ELF-1 (cell line): ENCODE measurements around the gene ABCC4.
"Not testable (repeated sequence)": the region's sequence is repeated elsewhere in the genome, so short reads cannot be mapped to it uniquely, and the experiment has no call there.

ENCODE experiments used
- DNase-seq: peaks from one replicate; pipeline ENCODE4 v3.0.0-alpha.2; 2016; ENCODE audit warnings: low read depth, low spot score

The ABCC4 gene

DNA sequence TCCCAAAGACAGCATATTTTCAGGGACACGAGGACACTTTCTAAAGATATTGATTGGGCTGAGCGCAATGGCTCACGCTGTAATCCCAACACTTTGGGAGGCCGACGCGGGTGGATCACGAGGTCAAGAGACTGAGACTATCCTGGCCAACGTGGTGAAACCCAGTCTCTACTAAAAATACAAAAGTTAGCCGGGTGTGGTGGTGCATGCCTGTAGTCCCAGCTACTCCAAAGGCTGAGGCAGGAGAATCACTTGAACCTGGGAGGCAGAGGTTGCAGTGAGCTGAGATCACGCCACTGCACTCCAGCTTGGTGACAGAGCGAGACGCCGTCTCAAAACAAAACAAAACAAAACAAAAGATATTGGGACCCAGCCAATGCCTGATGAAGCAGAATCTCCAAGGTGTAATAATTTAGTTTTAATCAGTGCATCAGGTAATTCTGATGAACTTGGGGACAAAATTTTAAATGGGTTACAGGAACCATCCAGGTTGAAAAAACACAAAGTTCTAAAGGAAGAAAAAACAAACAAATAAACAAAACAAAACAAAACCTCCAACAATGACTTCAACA is 100.8 kb downstream of the ABCC4 start:
- DNase-seq, result not testable (repeated sequence)

DNA sequence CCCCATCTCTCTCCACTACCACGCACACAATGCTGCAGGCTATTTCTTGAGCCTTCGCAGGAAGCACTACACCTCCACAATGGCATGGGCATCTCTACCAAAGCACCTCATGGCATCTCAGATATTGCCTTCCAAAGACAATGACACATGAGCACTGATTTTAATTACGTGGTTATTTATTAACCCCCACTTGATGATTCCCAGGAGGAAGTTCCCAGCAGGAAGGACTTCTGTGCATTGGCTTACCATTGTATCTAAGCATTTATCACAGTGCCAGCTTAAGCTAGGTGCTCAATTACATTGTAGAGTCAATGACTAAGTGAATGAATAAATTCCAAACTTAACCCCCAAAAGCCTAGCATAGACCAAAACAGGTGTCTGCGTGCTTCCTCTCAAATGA is 101.4 kb downstream of the ABCC4 start:
- no peak for DNase-seq

DNA sequence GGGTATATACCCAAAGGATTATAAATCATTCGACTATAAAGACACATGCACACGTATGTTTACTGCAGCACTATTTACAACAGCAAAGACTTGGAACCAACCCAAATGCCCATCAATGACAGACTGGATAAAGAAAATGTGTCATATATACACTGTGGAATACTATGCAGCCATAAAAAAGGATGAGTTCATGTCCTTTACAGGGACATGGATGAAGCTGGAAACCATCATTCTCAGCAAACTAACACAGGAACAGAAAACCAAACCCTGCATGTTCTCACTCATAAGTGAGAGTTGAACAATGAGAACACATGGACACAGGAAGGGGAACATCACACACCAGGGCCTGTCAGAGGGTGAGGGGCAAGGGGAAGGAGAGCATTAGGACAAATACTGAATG is 102.6 kb downstream of the ABCC4 start:
- not testable (repeated sequence) for DNase-seq

DNA sequence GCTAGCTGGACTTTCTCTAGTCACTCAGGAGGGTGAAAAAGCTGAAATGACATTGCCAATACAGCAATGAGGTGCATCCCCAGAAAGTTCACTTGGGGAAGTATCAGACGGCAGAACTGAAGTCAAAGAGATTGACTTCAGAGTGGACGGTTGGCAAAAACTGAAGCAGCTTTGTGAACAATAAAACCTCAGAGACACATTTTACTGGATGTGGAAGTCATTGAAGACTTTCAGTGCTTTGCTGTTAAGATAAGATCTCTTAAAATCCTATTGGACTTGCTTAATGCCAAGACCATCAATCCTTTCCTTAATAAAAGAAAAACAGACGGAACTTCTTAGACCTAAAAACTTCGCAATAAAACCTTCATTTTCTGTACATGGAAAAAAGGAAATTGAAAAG is 103.7 kb downstream of the ABCC4 start:
- DNase-seq, result no peak

DNA sequence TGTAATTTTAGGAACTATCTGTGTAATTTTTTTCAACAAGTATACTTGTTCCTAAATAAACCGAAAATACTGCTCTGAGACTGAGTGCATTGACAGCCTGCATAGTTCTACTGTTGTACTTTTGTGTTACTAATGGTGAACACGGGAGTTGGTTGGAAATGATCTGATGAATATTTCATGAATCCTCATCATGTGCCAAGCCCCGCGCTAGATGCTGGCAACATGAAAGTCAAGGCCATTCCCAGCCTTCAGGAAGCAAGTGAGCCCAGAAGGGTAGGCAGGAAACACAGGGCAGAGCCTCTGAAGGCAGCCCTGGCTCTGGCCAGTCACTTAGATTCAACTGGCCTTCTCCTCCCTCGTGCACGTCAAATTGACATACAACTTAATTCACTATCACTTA is 106.1 kb downstream of the ABCC4 start:
- DNase-seq, result no peak

DNA sequence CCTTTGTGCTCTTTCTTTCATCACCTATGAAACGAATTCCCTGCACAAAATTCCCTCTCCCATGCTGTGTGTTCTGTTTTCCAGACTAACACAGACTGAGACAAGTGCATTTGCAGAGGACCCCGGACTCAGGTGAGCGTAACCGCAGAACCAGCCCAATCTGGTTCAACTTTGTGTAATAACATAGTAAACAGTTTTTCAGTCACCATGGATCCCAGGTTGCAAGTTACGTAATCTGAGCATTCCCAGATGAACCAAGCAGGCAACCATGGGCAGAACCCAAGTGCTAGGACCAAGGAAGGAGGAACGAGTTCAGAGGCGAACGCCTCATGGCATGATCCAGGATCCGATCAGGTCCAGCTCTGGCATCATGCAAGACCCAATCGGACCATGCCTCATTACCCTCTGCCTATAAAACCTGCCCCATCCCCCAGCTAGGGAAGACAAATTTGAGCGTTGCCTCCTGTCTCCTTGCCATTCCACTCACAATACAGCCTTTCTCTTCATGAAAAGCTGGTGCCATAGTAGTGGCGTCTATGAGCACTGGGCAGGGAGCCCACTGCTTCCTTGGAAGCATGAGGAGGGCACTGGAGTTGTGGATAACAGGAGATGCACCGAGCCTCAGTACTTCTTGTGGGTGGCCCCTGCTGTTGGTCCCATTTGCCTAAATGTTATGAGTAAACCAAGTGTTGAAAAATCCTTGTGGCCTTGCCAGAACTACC is 107.6 kb downstream of the ABCC4 start:
- no peak for DNase-seq

DNA sequence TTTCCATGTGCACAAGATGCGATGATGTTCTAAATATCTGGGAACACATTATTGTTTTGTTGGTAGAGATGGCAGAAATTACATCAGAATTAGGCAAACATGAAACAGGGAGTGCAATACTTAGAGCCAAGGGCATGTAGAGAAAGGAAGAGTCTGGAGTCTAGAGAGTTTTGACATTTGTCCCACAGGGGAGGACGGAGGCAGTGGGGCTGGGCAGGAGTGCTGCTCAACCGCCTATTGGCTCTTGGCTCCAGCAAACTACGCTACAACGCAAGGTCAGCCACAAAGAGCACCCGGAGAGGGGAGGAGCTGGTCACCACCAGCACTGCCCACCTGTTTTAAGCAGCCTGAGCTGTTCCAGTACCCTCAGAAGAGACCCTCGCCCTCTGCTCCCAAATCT is 108.3 kb downstream of the ABCC4 start:
- no peak for DNase-seq

DNA sequence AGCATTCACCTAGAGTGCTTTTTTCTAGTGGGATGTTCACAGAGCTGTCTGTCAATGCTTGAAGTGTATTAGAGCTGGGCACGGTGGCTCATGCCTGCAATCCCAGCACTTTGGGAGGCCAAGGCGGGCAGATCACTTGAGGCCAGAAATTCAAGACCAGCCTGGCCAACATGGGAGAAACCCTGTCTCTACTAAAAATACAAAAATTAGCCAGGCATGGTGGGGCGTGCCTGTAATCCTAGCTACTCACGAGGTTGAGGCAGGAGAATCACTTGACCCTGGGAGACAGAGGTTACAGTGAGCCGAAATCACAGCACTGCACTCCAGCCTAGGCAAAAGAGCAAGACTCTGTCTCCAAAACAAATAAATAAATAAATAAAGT is 108.7 kb downstream of the ABCC4 start:
- not testable (repeated sequence) for DNase-seq

DNA sequence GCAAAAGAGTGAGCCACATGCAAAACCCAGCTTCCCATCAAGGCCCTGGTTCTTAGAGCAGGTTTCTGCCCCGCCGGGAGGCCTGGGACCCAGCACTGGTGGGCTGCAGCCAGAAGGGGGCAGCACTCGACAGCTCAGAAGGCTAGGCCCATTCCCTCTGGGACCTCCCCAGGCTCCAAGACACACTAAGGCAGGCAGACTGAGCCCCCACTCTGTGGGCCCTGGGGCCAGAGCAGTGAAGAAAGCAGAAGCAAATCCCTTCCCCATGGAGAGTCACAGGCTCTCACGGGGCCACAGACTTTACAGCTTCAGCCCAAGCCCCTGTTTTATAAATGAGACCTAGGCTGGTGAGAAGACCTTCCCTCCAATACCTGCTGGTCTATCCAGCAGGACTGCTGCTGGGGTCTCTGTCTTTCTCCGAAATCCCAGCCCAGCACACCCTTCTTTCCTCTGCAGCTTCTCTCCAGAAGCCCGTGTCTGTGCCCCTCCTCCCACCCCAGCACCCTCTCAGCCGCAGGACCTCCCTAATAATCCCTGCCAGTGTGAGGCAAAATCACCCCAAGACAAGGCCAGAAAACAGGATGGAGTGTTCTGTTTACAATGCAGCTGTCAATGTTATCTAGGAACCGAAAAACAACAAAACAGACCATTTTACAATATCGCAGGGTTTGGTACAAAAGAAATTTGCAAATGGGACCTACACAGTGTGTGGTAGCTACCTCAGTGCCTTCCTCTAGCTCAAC is 109.3 kb downstream of the ABCC4 start:
- DNase-seq, result peak; percentile 93

DNA sequence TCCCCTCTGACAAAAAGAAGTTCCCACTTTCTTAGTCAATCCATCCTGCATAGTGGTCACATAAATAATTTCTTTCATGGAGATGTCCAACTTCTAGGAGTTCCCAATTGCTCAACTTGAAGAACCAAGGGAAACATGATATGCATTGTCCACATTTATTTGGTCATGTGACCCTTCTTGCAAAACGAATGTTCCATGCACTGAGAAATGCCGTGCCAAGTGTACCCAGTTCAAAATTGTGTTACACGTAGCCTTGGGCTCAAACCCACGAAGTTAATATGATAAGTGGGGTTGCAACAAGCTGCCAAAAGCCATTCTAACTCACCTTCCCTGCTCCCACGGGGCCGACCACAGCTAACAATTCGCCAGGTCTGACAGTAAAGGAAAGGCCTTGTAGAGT is 113.1 kb downstream of the ABCC4 start:
- no peak for DNase-seq

DNA sequence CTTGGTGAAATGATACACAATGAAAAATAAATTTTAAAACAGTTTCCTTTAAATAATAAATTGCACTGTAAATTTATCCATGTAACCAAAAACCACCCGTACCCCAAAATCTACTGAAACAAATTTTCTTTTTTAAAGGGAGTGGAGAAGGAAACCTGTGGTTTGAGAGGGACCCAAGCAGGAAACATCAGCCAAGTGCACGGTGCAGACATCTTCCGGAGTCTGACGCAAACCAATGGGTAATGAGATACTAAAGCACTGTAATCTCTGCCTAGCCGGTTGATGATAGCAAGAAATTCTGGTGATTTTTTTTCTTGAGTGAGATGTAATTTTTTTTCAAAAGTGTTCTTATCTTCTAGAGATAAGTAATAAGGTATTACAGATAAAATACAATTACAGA is 115.4 kb downstream of the ABCC4 start:
- no peak for DNase-seq

DNA sequence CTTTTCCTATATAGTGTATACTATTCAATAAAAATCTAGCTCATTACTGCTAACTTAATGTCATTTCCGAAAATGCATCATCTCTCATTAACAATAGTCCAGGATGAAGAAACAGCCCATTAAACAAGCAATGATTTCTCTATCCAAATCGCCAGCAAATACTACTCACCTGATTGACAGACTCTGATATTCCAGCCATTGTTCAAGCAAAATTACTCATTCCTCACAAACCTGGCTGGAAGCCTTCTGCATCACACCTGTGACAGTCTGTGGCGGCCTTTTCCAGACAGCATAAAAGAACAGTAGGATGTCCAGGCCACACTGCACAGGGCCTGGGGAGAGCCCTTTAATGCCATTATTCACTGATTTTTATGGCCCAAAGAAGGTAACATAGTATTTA is 115.9 kb downstream of the ABCC4 start:
- no peak for DNase-seq

DNA sequence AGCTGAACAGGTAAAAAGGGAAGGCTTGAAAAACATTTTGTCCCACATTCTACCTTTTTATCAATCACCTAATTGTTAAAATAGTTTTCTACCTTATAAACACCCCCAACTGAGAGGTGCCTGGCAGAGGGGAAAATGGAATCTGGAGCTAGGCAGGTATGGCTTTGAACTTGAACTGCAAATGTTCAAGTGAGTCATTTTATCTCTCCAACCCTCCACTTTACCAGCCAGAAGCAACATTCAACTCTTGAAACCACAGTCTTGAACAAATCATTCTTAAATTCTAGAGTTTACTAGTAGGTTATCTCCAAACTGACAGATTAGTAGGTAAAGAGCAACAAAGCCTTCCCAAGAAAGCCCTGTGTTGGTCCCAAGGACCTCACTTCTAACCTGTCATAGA is 116.9 kb downstream of the ABCC4 start:
- no peak for DNase-seq

DNA sequence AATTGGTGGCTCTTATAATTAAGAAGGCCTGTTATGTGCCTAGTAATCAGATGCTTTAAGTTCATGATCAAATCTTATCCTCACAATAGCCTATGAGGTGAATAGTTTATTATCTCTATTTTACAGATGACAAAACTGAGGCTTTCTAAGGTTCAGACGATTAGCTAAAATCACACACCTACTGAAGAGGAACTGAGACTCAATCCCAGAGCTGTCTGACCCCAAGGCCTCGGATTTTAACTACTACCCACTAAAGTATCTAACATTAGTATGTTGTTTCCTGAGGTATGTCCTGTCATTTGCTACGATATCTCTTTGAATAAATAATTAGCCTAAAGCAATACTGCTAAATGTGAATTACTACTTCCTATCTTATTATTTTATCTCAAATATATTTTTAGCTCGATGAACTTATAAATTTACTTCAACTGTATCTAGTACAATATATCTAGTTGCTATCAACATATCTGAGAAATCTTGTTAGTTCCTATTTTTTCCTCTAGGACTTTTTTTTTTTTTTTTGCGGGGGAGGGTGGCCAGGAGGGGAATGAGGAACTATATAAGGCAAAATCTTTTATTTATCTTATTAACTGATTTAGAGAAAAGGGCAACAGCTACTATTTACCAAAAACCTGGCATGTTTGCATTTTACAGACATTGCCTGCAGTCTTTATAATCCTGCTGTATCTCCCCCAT is 118.5 kb downstream of the ABCC4 start:
- DNase-seq, result no peak

DNA sequence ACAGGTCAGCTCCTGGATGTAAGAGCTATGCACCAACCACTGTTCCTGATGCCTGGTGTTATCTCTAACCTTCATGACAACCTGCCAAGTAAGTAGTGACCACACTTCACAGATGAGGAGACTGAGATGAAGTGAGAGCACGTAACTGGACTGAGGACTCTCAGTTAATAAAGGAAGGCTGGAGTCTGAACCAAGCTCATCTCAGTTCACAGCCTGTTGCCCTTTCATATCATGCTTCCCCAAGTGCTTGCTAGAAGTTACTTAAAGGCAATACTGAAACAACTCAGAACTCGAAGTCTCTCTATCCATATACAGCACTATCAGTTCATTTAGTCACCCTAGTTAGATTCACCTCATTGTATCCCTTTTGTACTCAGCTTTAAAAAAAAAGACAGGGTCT is 119.7 kb downstream of the ABCC4 start:
- no peak for DNase-seq

DNA sequence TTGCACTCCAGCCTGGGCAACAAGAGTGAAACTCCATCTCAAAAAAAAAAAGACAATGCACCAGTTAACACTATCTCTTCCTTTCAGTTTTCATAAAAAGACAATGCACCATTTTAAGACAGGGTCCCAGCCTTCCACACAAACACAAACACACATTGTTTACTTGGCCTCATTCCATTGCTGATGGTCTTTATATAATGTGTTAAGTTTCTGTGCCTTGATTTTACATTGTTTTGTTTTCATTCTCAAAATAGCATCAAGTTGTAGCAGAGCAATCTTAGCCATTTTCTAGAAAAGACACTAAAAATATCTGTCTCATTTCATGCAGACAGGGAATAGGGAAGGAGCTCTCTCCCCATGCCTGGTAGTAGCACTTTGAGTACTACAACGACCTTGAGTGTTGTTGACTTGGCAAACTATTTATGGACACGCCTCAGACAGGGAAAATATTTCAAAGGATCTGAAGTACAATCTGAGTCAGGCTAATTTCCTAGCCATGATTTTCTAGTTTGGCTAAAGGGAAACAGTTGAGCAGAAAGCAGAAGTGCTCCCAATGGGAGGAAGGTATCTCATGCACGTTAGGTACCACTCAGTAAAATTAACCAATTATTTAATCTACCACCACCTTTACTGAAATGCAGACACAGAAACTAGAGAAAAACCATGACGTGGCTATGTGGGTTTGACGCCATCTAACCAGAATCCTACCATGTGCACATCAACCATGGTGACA is 120.6 kb downstream of the ABCC4 start:
- DNase-seq, result no peak

DNA sequence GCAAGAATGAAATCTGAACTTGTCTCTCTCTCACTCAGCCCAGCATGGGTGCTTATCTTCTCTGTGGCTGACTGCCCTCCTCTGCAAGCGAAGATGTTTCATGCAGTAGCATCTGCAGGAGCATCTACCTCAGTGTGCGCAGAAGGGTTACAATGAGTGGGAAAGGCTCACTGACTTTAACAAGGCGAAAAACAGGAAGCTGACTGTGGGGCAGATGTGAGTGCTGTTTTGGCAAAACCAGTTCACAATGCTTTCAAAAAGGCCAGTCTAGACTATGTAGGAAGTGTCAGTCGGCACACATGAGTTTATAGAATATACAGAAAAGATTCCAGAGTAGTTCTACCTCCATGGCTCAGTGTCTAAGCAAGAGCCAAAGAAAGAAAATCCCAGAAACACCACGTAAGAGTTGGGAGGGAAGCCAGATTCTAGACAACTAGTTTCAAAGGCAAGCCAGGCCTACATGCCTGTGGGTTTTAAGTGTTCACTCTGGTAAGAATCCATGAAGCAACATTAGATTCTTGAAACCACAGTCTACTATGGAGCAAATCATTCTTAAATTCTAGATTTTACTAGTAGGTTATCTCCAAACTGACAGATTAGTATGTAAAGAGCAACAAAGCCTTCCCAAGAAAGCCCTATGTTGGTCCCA is 124.5 kb downstream of the ABCC4 start:
- no peak for DNase-seq

DNA sequence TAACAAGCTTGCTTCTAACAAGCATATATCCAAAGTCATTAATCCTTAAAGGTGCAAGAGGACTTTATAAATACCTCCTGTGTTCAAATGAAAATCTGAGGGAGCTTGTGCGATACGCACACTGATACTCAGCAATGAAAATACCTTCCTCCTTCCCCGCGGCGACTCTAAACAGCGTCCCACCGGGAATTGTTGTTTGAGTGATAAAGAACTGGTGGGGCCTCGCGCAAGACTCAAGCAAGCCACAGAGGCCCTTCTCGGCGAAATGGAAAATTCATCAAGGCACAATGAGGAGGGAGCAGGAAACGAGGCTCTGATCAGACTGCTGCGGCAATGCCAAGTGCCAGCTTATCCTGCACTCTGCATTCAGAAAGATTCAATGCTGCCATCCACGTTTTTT is 126.7 kb downstream of the ABCC4 start:
- DNase-seq, result no peak

DNA sequence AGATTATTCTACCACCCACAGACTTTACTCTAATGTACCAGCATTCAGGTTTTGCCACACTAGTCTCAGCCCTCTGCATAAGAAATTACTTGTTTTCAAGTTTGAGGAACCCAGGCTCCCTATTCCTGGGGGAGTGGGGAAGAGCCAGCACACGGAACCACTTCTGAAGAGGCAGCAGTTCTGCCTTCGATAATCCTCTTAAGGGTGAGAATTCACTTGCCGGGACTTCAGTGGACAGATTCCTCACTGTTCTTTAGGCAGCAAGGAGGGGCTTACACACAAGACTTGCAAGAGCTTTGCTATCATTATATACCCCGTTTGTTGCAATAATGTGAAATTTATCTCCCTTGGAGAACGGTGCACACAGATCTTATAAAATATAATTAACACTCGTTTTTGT is 133.1 kb downstream of the ABCC4 start:
- no peak for DNase-seq

DNA sequence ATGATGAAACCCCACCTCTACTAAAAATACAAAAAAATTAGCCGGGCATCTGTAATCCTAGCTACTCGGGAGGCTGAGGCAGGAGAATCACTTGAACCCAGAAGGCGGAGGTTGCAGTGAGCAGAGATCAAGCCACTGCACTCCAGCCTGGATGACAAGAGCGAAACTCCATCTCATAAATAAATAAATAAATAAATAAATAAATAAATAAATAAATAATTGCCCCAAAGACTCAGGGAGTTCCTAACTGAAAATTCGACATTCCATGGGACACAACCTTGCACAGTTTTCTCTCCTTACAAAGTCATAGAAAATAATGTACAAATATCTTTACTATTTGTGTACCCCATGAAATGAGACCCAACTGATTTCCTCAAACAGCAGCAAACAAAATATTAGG is 134.2 kb downstream of the ABCC4 start:
- not testable (repeated sequence) for DNase-seq

DNA sequence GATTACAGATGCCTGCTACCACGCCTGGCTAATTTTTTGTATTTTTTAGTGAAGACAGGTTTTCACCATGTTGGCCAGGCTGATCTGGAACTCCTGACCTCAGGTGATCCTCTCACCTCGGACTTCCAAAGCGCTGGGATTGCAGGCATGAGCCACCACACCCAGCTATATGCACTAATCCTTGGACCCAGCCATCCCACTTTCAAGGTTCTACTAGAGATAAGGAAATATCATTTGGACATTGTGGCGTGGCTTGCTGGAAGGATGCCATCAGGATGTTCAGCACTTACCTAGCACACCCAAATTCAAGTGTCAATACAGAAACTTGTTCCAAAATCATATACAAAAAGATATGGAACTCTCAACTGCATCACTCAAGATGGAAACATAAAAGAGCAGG is 136.4 kb downstream of the ABCC4 start:
- no peak for DNase-seq
